HG02938 (cell line): ENCODE measurements around the gene UCN2.
"Not testable (repeated sequence)": the region's sequence is repeated elsewhere in the genome, so short reads cannot be mapped to it uniquely, and the experiment has no call there.

Source experiments
- ATAC-seq: cut with Tn5 transposase; IDR thresholded peaks from one replicate; pipeline ENCODE4 v1.9.1; 2021; ENCODE audit warnings: mild to moderate bottlenecking, moderate library complexity; ENCODE audit not compliant: unreplicated experiment

Gene UCN2

GRCh38 chr3:48543271-48543866 is 20.2 kb downstream of the UCN2 start:
- no peak for ATAC-seq

GRCh38 chr3:48538451-48538850 is 25.1 kb downstream of the UCN2 start:
- ATAC-seq, result no peak

GRCh38 chr3:48536785-48537184 is 26.8 kb downstream of the UCN2 start:
- ATAC-seq, result no peak

GRCh38 chr3:48536116-48536515 is 27.5 kb downstream of the UCN2 start:
- no peak for ATAC-seq

GRCh38 chr3:48535578-48535977 is 28.0 kb downstream of the UCN2 start:
- ATAC-seq, result no peak

- ATAC-seq, result no peak
Observed at GRCh38 chr3:48532977-48533337, 30.6 kb downstream of the UCN2 start.

- ATAC-seq, result no peak
Observed at GRCh38 chr3:48532271-48532976, 31.2 kb downstream of the UCN2 start.

GRCh38 chr3:48530701-48531100 is 32.9 kb downstream of the UCN2 start:
- ATAC-seq, result not testable (repeated sequence)

- no peak for ATAC-seq
Observed at GRCh38 chr3:48528754-48529153, 34.8 kb downstream of the UCN2 start.

GRCh38 chr3:48528048-48528447 is 35.5 kb downstream of the UCN2 start:
- no peak for ATAC-seq

GRCh38 chr3:48524970-48525369 is 38.6 kb downstream of the UCN2 start:
- ATAC-seq, result no peak

GRCh38 chr3:48521635-48522034 is 41.9 kb downstream of the UCN2 start:
- ATAC-seq, result no peak

GRCh38 chr3:48519277-48519643 is 44.3 kb downstream of the UCN2 start:
- ATAC-seq, result no peak

GRCh38 chr3:48518638-48519276 is 44.8 kb downstream of the UCN2 start:
- ATAC-seq, result no peak

GRCh38 chr3:48518069-48518468 is 45.5 kb downstream of the UCN2 start:
- ATAC-seq, result no peak

- ATAC-seq, result no peak
Observed at GRCh38 chr3:48516571-48516970, 47.0 kb downstream of the UCN2 start.

GRCh38 chr3:48514431-48515227 is 49.0 kb downstream of the UCN2 start:
- no peak for ATAC-seq
